K562 (cell line): ENCODE results near the gene GMDS. TPM values are rescaled to one million over a fixed set of nuclear protein-coding genes. Genes with fewer than 3 reads are reported as not detected.

Experiments used
- ATAC-seq: fragments of 200-7000 bp; cut with Tn5 transposase; 3 replicates; pipeline ENCODE4 v1.9.1; 2020; ENCODE audit warnings: moderate library complexity
- BruUV-seq: library from RNA; stranded (reverse); fragments of 400-500 nt; replicated peaks from 2 replicates; lab custom pipeline; 2021; lab: Mats Ljungman, UMichigan
- CTCF ChIA-PET: fragments of 300-600 bp; formaldehyde crosslinking; extraction: SDS; loops from one replicate; lab custom pipeline; 2021; ENCODE audit warnings: low intra/inter-chr PET ratio; lab: Yijun Ruan, JAX
- POLR2A ChIA-PET: fragments of 300-600, 350-650 bp; sonication (Branson Sonifier 250); formaldehyde crosslinking; extraction: SDS; loops from one replicate; lab custom pipeline; 2021; ENCODE audit warnings: antibody characterized with exemption, inconsistent platforms; lab: Yijun Ruan, JAX
- DNase-seq, 4 experiments: peaks; one replicate each; pipeline versions ENCODE4 v3.0.0 to v3.0.0-alpha.2; 2011 to 2018; ENCODE audit warnings: low spot score in 3 of 4, mixed read lengths in 3 of 4; ENCODE audit errors: extremely low read depth in 1 of 4
- FAIRE-seq: peaks from 2 replicates; lab custom pipeline; 2011; peaks lifted over from hg19 to GRCh38; lab: Jason Lieb, UNC
- H2AFZ ChIP-seq: 2 replicates; pipeline ENCODE4 v1.6.0; 2011; ENCODE audit warnings: low read depth, low read length, control low read depth, inconsistent platforms
- H3K27ac ChIP-seq: fragments of 200-600 bp; 3 replicates; pipeline ENCODE4 v1.8.0; 2011; ENCODE audit warnings: low read depth, mild to moderate bottlenecking, control low read depth, inconsistent platforms, low read length, moderate library complexity, mixed read lengths; ENCODE audit errors: extremely low read depth
- H3K27me3 ChIP-seq, 2 experiments: fragments of 300-600 bp in 1 of 2; 2 replicates in 1 of 2; 3 replicates in 1 of 2; pipeline versions ENCODE4 v1.6.0 to v1.8.0; 2011; ENCODE audit warnings: inconsistent platforms in 2 of 2, low read length in 2 of 2, mild to moderate bottlenecking in 1 of 2, mixed read lengths in 1 of 2, moderate library complexity in 1 of 2; ENCODE audit not compliant: control insufficient read depth in 2 of 2, insufficient read depth in 2 of 2
- H3K36me3 ChIP-seq: fragments of 300-600 bp; 3 replicates; pipeline ENCODE4 v1.8.0; 2011; ENCODE audit warnings: mild to moderate bottlenecking, low read length, inconsistent platforms; ENCODE audit not compliant: control insufficient read depth, insufficient read depth
- H3K4me1 ChIP-seq, 2 experiments: fragments of 200-600 bp in 1 of 2; replicated peaks in 1 of 2; 2 replicates in 1 of 2; 3 replicates in 1 of 2; pipeline versions ENCODE4 v1.5.1 to v1.8.0; 2011; ENCODE audit warnings: inconsistent platforms in 2 of 2, low read length in 2 of 2, mild to moderate bottlenecking in 1 of 2, mixed read lengths in 1 of 2, moderate library complexity in 1 of 2; ENCODE audit not compliant: control insufficient read depth in 2 of 2, insufficient read depth in 2 of 2
- H3K4me2 ChIP-seq: 2 replicates; pipeline ENCODE4 v1.6.1; 2011; ENCODE audit warnings: low read length, control low read depth, inconsistent platforms, mixed read lengths; ENCODE audit not compliant: insufficient read depth
- H3K4me3 ChIP-seq: fragments of 200-600 bp; sonication (generic), shearing (Covaris generic); 2 replicates; pipeline ENCODE4 v1.5.1; 2016; ENCODE audit warnings: control low read depth, inconsistent platforms
- H3K79me2 ChIP-seq: fragments of 200-600 bp; 3 replicates; pipeline ENCODE4 v1.8.0; 2011; ENCODE audit warnings: low read length, inconsistent platforms; ENCODE audit not compliant: control insufficient read depth, insufficient read depth
- H3K9ac ChIP-seq, 2 experiments: 2 replicates each; pipeline versions ENCODE4 v1.6.0 to v1.6.1; 2011; ENCODE audit warnings: low read depth in 2 of 2, low read length in 2 of 2, control low read depth in 1 of 2, inconsistent platforms in 1 of 2, mild to moderate bottlenecking in 1 of 2, mixed read lengths in 1 of 2; ENCODE audit not compliant: insufficient read depth in 1 of 2
- H3K9me1 ChIP-seq: one replicate; pipeline ENCODE4 v1.6.0; 2011; ENCODE audit warnings: inconsistent platforms, mild to moderate bottlenecking, low read length, moderate library complexity; ENCODE audit not compliant: control insufficient read depth, insufficient read depth
- H3K9me3 ChIP-seq: replicated peaks from 2 replicates; pipeline ENCODE4 v1.5.1; 2011; ENCODE audit warnings: low read depth, low read length, inconsistent platforms; ENCODE audit not compliant: control insufficient read depth, insufficient read depth
- H4K20me1 ChIP-seq: replicated peaks from 2 replicates; pipeline ENCODE4 v1.6.1; 2011; ENCODE audit warnings: low read length, inconsistent platforms, mixed read lengths; ENCODE audit not compliant: control insufficient read depth, insufficient read depth
- KLF16 ChIP-seq: IDR thresholded peaks from 2 replicates; pipeline ENCODE4 v1.6.1; 2016; ENCODE audit warnings: antibody characterized with exemption
- MCM3 ChIP-seq: fragments of 450-650 bp; IDR thresholded peaks from 2 replicates; pipeline ENCODE4 v1.6.1; 2016
- NCOR1 ChIP-seq: fragments of 450-650 bp; IDR thresholded peaks from 2 replicates; pipeline ENCODE4 v1.6.1; 2016; ENCODE audit warnings: mild to moderate bottlenecking, moderate library complexity
- PHF8 ChIP-seq: fragments of 200-600 bp; sonication (generic); IDR thresholded peaks from 2 replicates; pipeline ENCODE4 v1.6.1; 2012; ENCODE audit warnings: mixed run types, mild to moderate bottlenecking, inconsistent platforms, low read length, moderate library complexity, borderline replicate concordance
- SAP30 ChIP-seq: fragments of 200-600 bp; sonication (generic); IDR thresholded peaks from 2 replicates; pipeline ENCODE4 v1.6.1; 2012; ENCODE audit warnings: borderline replicate concordance, low read depth, mild to moderate bottlenecking, moderate library complexity, low read length, control low read depth, inconsistent platforms; ENCODE audit not compliant: insufficient read depth, poor library complexity, severe bottlenecking
- ZFPM2 ChIP-seq: fragments of 250-450 bp; sonication (Bioruptor Pico); IDR thresholded peaks from 2 replicates; pipeline ENCODE4 v1.5.1; 2022; ENCODE audit warnings: mild to moderate bottlenecking
- WGBS: fragments of 100-300 bp; shearing (Covaris generic); methylation state at CpG from one replicate; pipeline ENCODE4 v1.1.6; 2016; ENCODE audit warnings: low coverage, mixed read lengths; ENCODE audit not compliant: insufficient coverage; ENCODE audit errors: missing lambda C conversion rate; 5-methylcytosine and 5-hydroxymethylcytosine counted together
- in situ Hi-C: fragments of 300-500 bp; cut with MboI; formaldehyde crosslinking; loops from 4 replicates; pipeline ENCODE4 v1.15.0; 2018; ENCODE audit warnings: inconsistent platforms, mixed read lengths
- intact Hi-C: fragments of 100-400 bp; cut with micrococcal nuclease; formaldehyde crosslinking; loops from 2 replicates; pipeline ENCODE4 v1.14.2; 2022
- polyA plus RNA-seq, 8 experiments: library from polyadenylated mRNA; depleted of rRNA in 4 of 8; stranded (reverse) in 5 of 8; unstranded in 3 of 8; fragments of >200 nt; fragmentation: Nextera tagmentation in 2 of 8; fragmentation: Illumina TruSeq in 1 of 8; extraction: Ambion mirVana in 2 of 8; extraction: Trizol in 1 of 8; gene quantifications; 2 replicates each; pipeline versions ENCODE4 v1.2.1 to v1.2.3, GENCODE V29; 2011 to 2014; ENCODE audit warnings: inconsistent platforms in 1 of 8, missing spikeins in 1 of 8
- total RNA-seq, 7 experiments: library from RNA; depleted of rRNA in 6 of 7; stranded (reverse); fragments of >200 nt in 6 of 7; fragmentation: Illumina TruSeq in 2 of 7; extraction: Trizol in 2 of 7; gene quantifications; 2 replicates each; pipeline versions ENCODE4 v1.2.1 to v1.2.3, GENCODE V29; 2011 to 2021; ENCODE audit warnings: low replicate concordance in 1 of 7
- TF ChIP-seq, protein P1 (sequence below), 2 experiments: fragments of 450-650 bp; formaldehyde crosslinking in 1 of 2; IDR thresholded peaks; 2 replicates each; pipeline versions ENCODE4 v1.4.0 to v1.6.1; 2014 to 2020; ENCODE audit warnings: mild to moderate bottlenecking in 2 of 2, borderline replicate concordance in 1 of 2, low read depth in 1 of 2
- TF ChIP-seq, protein P2 (sequence below): sonication (generic); formaldehyde crosslinking; IDR thresholded peaks from 2 replicates; pipeline ENCODE4 v1.8.0; 2022; ENCODE audit warnings: mild to moderate bottlenecking, missing genetic modification reagents

GMDS gene
- total and polyA plus RNA-seq, 9 of the 15 experiments (the other 6 are each of a cell fraction or from before 2014, with no cell fraction given), result 0.48 to 31.8 (median 13.4) TPM

DNA sequence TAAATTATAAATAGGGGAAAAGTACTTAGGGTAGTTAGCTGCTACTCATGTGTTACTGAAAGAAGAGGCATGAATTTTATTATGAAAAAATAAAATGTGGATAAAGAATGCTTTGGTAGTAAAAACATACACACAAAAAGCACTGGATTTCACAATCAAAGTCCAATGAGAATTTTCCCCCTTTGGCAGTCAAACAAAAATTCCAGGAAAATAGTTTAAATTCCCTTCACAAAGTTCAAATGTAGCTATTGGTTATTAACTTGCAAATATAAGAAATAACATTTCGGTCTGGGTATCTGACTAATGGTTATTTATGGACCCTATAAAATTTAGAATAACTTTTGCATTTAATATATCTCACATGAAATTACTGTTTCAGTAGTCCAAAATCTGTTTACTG, 425.2 kb downstream of the GMDS start:
- Histone ChIP-seq H3K4me2 (no peak overlapping the region), H3K9me3 (no peaks in the 10 kb centered on the region), H3K36me3 (no peaks in the 10 kb centered on the region), H3K79me2 (no peaks in the 10 kb centered on the region), H3K27me3 (peaks cover 0 to 4% of the 10 kb centered on the region in 2 experiments; a peak in 4 of 5 replicates), H4K20me1 (no peaks in the 10 kb centered on the region), H3K4me3 (no peak overlapping the region), H3K9ac (no peak overlapping the region), H3K27ac (no peak overlapping the region), H2AFZ (no peak overlapping the region), H3K4me1 (no peaks in the 10 kb centered on the region), H3K9me1 (no peaks in the 10 kb centered on the region)
- in situ Hi-C loops, result no loop called here
- 0% methylated on average over 1 of the region's 1 CpG for WGBS
- ATAC-seq (no peak), FAIRE-seq (no peak), DNase-seq (no peak)
- POLR2A ChIA-PET, result no interaction called here
- no TSS peak for BruUV-seq
- CTCF ChIA-PET, result no interaction called here
- intact Hi-C loops, result no loop called here
- TF ChIP-seq NCOR1 (no peak), PHF8 (no peak), ZFPM2 (CRISPR knock-in tag) (no peak), KLF16 (no peak), MCM3 (no peak), SAP30 (no peak)
- TF ChIP-seq, protein P1, sequence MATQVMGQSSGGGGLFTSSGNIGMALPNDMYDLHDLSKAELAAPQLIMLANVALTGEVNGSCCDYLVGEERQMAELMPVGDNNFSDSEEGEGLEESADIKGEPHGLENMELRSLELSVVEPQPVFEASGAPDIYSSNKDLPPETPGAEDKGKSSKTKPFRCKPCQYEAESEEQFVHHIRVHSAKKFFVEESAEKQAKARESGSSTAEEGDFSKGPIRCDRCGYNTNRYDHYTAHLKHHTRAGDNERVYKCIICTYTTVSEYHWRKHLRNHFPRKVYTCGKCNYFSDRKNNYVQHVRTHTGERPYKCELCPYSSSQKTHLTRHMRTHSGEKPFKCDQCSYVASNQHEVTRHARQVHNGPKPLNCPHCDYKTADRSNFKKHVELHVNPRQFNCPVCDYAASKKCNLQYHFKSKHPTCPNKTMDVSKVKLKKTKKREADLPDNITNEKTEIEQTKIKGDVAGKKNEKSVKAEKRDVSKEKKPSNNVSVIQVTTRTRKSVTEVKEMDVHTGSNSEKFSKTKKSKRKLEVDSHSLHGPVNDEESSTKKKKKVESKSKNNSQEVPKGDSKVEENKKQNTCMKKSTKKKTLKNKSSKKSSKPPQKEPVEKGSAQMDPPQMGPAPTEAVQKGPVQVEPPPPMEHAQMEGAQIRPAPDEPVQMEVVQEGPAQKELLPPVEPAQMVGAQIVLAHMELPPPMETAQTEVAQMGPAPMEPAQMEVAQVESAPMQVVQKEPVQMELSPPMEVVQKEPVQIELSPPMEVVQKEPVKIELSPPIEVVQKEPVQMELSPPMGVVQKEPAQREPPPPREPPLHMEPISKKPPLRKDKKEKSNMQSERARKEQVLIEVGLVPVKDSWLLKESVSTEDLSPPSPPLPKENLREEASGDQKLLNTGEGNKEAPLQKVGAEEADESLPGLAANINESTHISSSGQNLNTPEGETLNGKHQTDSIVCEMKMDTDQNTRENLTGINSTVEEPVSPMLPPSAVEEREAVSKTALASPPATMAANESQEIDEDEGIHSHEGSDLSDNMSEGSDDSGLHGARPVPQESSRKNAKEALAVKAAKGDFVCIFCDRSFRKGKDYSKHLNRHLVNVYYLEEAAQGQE (IDR thresholded peaks at IDR 0.05; ENCODE audit: borderline replicate concordance), result no peak
- TF ChIP-seq, protein P1 (CRISPR knock-in tag; IDR thresholded peaks at IDR 0.05; ENCODE audit: low read depth), result no peak
- TF ChIP-seq, protein P2, sequence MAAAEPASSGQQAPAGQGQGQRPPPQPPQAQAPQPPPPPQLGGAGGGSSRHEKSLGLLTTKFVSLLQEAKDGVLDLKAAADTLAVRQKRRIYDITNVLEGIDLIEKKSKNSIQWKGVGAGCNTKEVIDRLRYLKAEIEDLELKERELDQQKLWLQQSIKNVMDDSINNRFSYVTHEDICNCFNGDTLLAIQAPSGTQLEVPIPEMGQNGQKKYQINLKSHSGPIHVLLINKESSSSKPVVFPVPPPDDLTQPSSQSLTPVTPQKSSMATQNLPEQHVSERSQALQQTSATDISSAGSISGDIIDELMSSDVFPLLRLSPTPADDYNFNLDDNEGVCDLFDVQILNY (CRISPR knock-in tag), result no peak
